Head of caudate nucleus (tissue), 42 donors: Measurements from ENCODE around the gene GPR42.

Experiments used
- DNase-seq, 42 donors: peaks; one replicate each; pipeline versions ENCODE4 v3.0.0 to v3.0.0-alpha.2; 2020 to 2021; ENCODE audit warnings: mixed read lengths in 7 of 42
- intact Hi-C: fragments of 100-400 bp; cut with DNase I; formaldehyde crosslinking; loops from one replicate; pipeline ENCODE4 v1.15.0; 2022

Gene GPR42

GRCh38 chr19:35404879-35405622 is 34.2 kb downstream of the GPR42 start:
- peak in 2 of 42 donors; percentile 7 to 45 for DNase-seq
- intact Hi-C loops = no loop called here

- DNase-seq = no peak
- intact Hi-C loops = no loop called here
These were observed 36.8 kb downstream of the GPR42 start for GRCh38 chr19:35407619-35408018.

GRCh38 chr19:35408284-35409171 is 37.7 kb downstream of the GPR42 start:
- intact Hi-C loops = no loop called here
- no peak for DNase-seq

GRCh38 chr19:35409191-35409590 is 38.3 kb downstream of the GPR42 start:
- DNase-seq = no peak
- intact Hi-C loops = no loop called here

DNA sequence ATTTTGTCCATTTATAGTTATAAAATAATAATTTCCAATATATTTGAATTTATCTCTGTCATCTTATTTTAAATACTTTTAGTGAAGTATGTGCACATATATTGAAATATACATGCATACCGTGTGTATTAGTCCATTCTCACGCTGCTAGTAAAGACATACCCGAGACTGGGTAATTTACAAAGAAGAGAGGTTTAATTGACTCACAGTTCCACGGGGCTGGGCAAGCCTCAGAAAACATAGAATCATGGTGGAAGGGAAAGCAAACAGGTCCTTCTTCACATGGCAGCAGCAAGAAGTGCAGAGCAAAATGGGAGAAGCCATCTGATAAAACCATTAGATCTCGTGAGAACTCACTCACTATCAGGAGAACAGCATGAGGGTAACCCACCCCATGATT is 39.6 kb downstream of the GPR42 start:
- DNase-seq = no peak
- intact Hi-C loops = no loop called here

GRCh38 chr19:35414442-35414841 is 43.6 kb downstream of the GPR42 start:
- intact Hi-C loops = no loop called here
- DNase-seq = no peak

GRCh38 chr19:35416331-35416730 is 45.5 kb downstream of the GPR42 start:
- intact Hi-C loops = no loop called here
- DNase-seq = no peak

DNA sequence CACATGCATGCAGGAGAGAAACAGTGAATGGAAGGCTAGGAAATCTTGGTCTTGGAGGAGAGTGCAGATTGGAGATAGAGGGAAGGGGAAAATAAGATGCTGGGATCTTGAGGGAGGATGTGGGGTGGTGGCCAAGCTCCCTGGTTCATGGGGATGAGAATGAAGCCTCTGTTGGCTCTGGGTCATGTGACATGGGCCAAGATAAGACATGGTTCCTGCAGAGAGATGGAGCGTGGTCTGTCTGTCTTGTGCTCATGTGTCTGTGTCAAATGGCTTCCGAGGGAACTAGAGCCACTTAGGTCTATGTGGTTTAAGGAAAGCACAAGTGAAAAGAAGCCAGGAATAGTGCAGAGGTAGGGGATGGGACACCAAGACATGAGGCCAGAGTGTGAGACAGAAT is 46.4 kb downstream of the GPR42 start:
- intact Hi-C loops = no loop called here
- no peak for DNase-seq

DNA sequence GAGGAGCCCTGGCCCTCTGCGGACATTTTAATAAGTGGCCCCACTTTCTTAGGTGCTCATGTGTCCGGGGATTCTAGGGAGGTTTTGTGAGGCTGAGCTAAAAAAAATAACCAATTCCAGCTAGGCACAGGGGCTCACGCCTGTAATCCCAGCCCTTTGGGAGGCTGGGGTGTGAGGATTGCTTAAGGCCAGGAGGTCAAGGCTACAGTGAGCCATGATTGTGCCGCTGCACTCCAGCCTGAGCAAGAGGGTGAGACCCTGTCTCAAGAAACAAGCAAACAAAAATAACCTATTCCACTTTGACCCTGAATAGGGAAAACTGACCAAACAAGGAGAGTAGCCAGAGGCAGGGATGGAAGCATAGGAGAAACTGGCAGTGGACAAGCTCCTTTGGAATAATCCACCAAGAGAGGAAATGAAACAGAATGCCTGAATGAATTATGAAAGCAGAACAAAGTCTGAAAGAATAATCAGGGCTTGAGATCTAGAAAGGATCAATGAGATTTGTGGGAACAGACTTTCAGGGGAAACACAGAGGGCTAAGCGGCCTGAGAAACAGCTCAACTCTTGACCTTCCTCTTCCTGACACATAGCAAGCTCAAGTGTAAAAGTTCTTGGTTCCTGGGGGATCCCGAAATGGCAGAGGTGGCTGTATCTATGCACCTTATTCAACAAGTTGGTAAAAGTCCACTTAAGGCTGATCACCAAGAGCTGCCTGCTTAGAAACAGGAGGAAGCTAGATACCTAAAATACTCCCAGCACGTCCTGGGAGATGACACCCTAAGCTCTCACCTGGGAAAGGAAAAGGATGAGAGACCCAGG is 47.1 kb downstream of the GPR42 start:
- no peak for DNase-seq
- intact Hi-C loops = no loop called here

GRCh38 chr19:35419046-35419445 is 48.2 kb downstream of the GPR42 start:
- no peak for DNase-seq
- intact Hi-C loops = no loop called here

DNA sequence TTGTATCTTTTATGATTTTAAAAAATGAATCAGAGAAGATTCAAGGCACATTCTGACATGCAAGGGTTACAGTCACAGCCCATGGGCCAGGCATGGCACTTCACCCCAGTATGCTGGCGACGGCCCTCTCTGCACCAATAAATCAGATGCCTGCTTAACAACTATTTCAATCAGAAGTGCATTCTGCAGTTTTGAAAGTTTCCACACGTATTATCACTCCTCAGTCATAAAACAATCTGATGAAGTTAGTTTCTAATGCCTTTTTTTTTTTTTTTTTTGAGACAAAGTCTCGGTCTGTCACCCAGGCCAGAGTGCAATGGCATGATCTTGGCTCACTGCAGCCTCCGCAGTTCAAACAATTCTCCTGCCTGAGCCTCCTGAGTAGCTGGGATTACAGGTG is 48.9 kb downstream of the GPR42 start:
- DNase-seq = no peak
- intact Hi-C loops = no loop called here

DNA sequence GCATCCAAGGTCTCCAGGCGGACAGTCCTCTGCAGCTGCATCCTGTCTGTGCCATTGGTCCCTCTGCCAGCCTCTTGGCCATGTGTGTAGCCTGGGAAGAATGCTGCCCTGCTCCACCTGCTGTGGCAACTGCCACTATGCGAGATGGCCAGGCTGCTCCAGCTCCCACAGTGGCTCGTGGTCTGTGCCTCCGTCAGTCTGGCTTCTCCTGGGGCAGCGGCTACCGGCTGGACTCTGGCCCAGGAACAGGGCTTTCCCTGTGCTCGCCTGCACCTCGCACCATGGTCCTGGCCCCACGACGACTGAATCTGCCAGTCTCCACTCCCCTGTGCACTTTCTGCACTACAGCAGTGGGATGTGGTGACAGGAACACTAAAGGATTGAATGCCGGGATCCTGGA is 50.5 kb downstream of the GPR42 start:
- DNase-seq = peak in 3 of 42 donors; percentile 9 to 41 (median 19)
- intact Hi-C loops = no loop called here
